Mucosa of stomach (tissue), 1 donor: ENCODE results near the gene MX1.

ENCODE experiments used
- H3K27me3 ChIP-seq: one replicate; pipeline ENCODE4 v1.7.0; 2013; ENCODE audit warnings: mild to moderate bottlenecking, low read length; ENCODE audit not compliant: control insufficient read depth, insufficient read depth
- H3K36me3 ChIP-seq: one replicate; pipeline ENCODE4 v1.7.0; 2013; ENCODE audit warnings: low read length; ENCODE audit not compliant: control insufficient read depth, insufficient read depth
- H3K4me1 ChIP-seq: one replicate; pipeline ENCODE4 v1.7.0; 2013; ENCODE audit warnings: mild to moderate bottlenecking, low read length; ENCODE audit not compliant: control insufficient read depth, insufficient read depth
- H3K4me3 ChIP-seq: one replicate; pipeline ENCODE4 v1.7.0; 2013; ENCODE audit warnings: low read length
- H3K9ac ChIP-seq: one replicate; pipeline ENCODE4 v1.7.0; 2013; ENCODE audit warnings: mild to moderate bottlenecking, low read length, moderate library complexity
- H3K9me3 ChIP-seq: one replicate; pipeline ENCODE4 v1.7.0; 2013; ENCODE audit warnings: mild to moderate bottlenecking, low read length, moderate library complexity; ENCODE audit not compliant: control insufficient read depth
- donor health status: Pancreatic carcinoma.

The MX1 gene

DNA sequence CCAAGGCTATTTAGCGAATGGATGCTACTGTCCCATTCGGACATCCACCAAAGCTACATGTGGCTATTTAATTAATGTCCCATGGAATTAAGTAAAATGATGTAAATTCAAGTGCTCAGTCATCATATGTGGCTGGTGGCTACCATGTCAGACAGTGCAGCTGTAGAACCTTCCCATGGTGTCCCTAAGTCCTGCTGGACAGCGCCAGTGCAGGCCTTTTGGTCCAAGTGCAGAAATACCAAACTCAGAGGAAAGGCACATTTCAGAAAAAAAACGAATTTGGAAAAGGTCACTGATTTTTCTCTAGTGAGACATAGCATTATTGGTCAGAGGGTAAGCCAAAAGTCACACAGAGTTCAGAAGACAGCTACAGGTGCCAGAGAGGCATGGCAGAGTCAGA lies 64.3 kb downstream of the MX1 start:
- Histone ChIP-seq H3K9ac (no peak overlapping the region), H3K4me1 (peaks cover 40% of the 10 kb centered on the region), H3K27me3 (peaks cover 2% of the 10 kb centered on the region), H3K4me3 (no peak overlapping the region), H3K9me3 (no peaks in the 10 kb centered on the region), H3K36me3 (peaks cover 21% of the 10 kb centered on the region)

DNA sequence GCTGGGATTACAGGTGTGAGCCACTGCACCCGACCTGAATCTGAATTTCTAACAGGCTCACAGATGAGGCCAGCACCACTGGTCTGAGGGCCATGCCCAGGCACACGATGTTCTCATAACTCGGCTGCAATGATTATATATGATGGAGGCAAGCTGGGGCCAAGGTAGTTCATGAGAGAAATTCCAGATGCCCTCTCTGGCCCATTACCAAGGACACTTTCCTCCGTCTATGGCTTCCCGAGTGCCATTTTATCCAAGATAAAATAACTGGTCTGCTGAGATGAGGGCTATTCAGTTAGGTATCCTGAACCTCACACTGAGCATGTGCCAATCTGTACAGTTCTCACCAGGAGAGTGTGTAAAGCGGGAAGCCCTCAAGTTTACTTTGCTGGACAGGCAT lies 65.4 kb downstream of the MX1 start:
- no peak overlapping the region for H3K4me3 ChIP-seq
- H3K9me3 ChIP-seq, result no peaks in the 10 kb centered on the region
- H3K27me3 ChIP-seq, result peaks cover 2% of the 10 kb centered on the region
- peaks cover 32% of the 10 kb centered on the region for H3K4me1 ChIP-seq
- no peak overlapping the region for H3K9ac ChIP-seq
- peaks cover 21% of the 10 kb centered on the region for H3K36me3 ChIP-seq

DNA sequence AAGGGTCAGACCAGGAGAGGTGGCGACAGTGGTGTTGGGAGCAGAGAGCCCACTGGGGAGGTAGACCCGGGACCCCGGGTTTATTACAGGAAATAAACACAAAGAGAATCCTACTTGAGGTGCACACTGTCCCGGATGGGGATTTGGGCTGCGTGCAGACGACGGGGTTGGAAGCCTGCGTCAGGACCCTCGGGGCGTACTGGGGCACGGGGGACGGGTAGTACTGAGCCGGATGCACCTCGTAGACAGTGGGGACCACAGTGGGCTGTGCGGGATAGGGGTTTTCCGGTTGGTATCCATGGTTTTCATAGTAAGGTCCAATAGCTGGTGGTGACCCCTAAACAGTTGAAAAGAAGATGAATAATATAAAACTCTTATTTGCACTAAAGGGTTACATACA lies 68.2 kb downstream of the MX1 start:
- Histone ChIP-seq H3K36me3 (peaks cover 9% of the 10 kb centered on the region), H3K4me3 (no peak overlapping the region), H3K9ac (no peak overlapping the region), H3K9me3 (no peaks in the 10 kb centered on the region), H3K27me3 (no peaks in the 10 kb centered on the region), H3K4me1 (peaks cover 28% of the 10 kb centered on the region)

DNA sequence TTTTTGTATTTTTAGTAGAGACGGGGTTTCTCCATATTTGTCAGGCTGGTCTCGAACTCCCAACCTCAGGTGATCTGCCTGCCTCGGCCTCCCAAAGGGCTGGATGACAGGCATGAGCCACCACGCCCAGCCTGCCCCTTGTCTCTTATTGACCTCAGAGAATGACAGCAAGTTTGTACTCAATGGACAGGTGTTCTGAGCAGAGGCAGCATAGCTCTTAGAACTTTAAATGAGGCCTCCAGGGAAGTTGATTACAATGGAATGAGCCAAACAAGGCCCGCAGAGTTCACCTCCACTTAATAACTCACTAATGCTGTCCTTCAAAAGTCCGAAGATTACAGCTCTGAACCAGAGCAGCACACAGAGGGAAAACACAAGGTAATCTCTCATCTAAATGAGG lies 71.0 kb downstream of the MX1 start:
- no peak overlapping the region for H3K9ac ChIP-seq
- peaks cover 6% of the 10 kb centered on the region for H3K36me3 ChIP-seq
- no peak overlapping the region for H3K4me3 ChIP-seq

DNA sequence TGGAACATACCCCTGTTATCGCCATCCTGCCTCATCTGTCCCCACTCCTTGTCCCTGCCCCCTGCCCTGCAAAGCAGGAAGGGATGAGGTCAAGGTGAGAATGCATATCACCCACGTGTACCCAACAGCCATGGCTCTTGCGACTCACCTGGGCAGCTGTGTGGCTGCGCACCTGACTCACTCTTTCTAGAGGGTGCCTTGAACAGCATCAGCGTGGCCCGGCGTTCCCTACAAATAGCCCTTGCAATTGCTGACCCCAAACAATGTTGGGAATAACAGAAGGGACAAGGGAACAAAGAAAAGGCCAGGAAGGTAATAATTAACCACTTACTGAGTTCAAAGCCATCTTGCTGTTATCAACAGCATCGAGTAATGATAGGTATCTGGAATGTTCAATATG lies 71.7 kb downstream of the MX1 start:
- Histone ChIP-seq H3K4me3 (no peak overlapping the region), H3K27me3 (no peaks in the 10 kb centered on the region), H3K36me3 (peaks cover 6% of the 10 kb centered on the region), H3K9me3 (no peaks in the 10 kb centered on the region), H3K4me1 (peaks cover 55% of the 10 kb centered on the region), H3K9ac (no peak overlapping the region)

More for the DNA sequence above, 71.0 kb downstream of the MX1 start:
- H3K9me3 ChIP-seq, result no peaks in the 10 kb centered on the region
- H3K27me3 ChIP-seq, result no peaks in the 10 kb centered on the region
- H3K4me1 ChIP-seq, result peaks cover 49% of the 10 kb centered on the region

DNA sequence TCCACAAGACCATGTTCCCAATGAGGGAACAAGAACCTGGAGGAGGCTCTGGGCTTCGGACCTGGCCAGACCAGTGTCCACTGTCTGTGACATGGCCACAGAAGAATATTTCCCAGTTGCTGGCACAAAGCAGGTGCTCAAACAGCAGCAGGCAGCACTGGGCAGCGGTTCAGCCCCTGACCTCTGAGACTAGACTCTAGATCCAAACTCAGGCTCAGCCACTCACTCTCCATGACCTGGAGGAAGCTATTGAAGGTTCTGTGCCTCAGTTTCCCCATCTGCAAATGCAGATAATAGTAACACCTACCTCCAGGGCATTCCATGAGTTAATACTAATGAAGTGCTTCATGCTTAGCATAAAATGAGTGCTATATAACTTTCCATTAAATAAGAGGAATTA lies 73.9 kb downstream of the MX1 start:
- no peaks in the 10 kb centered on the region for H3K9me3 ChIP-seq
- H3K9ac ChIP-seq, result peak overlapping the region; percentile 26
- H3K4me1 ChIP-seq, result peaks cover 76% of the 10 kb centered on the region
- no peak overlapping the region for H3K4me3 ChIP-seq
- no peaks in the 10 kb centered on the region for H3K36me3 ChIP-seq
- no peaks in the 10 kb centered on the region for H3K27me3 ChIP-seq

DNA sequence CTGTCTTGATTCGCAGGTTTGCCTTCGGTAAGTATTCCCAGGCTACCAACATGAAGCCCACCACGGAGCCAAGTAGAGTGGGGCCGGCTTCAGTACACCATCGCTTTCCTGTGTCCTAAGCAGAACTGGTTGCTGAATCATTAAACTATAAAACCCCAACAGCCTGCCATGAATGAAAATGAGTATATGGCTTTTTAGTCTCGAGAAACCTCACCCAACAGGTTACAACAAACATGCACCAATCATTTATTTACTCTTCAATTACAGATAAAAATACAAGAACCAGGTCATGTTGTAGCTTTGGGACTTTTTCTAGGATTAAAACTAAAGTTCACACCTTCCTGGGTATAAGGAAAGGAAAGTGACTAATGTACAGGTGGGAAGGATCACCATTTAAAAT lies 74.3 kb downstream of the MX1 start:
- Histone ChIP-seq H3K4me1 (peaks cover 80% of the 10 kb centered on the region), H3K4me3 (no peak overlapping the region), H3K36me3 (no peaks in the 10 kb centered on the region), H3K9ac (peak overlapping the region; percentile 28), H3K27me3 (no peaks in the 10 kb centered on the region), H3K9me3 (no peaks in the 10 kb centered on the region)

DNA sequence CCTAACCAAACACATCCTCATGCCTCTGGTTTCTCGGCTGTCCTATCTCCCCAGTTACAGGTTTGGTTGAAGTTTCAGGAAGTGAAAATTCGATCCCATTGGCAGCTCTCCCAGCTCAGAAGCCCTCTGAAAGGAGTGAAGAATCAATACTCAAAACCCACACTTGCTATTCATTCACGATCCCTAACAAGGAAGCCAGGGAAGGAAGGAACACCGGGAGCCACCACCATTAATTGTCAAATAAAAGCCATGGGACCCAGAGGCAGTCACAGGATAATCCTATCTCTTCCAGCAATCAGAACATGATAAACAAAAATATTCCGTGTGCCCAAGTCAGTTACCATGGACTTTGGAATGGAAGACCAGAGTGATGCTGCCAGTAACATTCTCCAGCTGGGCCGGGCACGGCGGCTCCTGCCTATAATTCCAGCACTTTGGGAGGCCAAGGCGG lies 74.9 kb downstream of the MX1 start:
- no peak overlapping the region for H3K4me3 ChIP-seq
- no peaks in the 10 kb centered on the region for H3K27me3 ChIP-seq
- peak overlapping the region; percentile 28 for H3K9ac ChIP-seq
- H3K4me1 ChIP-seq, result peaks cover 83% of the 10 kb centered on the region
- H3K36me3 ChIP-seq, result no peaks in the 10 kb centered on the region
- no peaks in the 10 kb centered on the region for H3K9me3 ChIP-seq

DNA sequence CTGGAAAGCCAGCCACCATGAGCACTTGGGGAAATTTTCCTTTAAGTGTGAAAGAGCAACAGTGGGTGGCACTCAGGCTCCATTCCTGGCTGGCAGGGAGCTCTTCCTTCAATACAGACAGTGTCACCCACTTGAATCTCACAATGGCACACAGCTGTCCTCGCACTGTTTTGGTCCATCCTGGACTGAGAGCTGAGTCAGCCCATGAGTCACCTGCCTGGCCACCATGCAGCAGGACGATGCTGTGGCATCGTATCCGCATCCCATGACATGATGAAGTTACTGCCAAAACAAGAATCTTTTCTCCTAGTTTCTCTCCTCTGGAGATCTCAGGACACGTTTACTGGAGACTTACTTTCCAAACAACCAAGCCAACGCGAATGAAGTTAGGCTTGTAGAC lies 75.9 kb downstream of the MX1 start:
- H3K9me3 ChIP-seq, result no peaks in the 10 kb centered on the region
- no peak overlapping the region for H3K4me3 ChIP-seq
- H3K4me1 ChIP-seq, result peaks cover 79% of the 10 kb centered on the region
- peak overlapping the region; percentile 22 for H3K9ac ChIP-seq
- peaks cover 4% of the 10 kb centered on the region for H3K27me3 ChIP-seq
- no peaks in the 10 kb centered on the region for H3K36me3 ChIP-seq

DNA sequence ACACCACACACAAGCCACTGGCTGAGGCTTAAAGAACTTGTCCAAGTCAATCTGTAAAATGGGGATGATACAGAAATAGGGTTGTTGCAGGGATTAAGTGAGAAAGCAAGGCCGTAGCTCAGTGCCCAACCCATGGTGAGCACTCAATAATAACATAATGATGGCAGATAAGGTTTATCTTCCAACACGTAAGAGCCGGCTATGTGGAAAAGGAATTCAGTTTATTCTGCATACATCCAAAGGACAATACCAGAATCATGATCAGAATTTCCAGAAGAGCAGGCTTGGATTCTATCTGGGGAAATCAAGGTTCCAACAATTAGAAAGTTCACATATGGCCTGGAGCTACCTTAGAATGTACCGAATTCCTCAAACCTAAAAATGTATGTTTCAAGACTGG lies 77.3 kb downstream of the MX1 start:
- no peak overlapping the region for H3K4me3 ChIP-seq
- H3K27me3 ChIP-seq, result peaks cover 5% of the 10 kb centered on the region
- H3K9me3 ChIP-seq, result no peaks in the 10 kb centered on the region
- peaks cover 68% of the 10 kb centered on the region for H3K4me1 ChIP-seq
- H3K9ac ChIP-seq, result peak overlapping the region; percentile 94
- H3K36me3 ChIP-seq, result no peaks in the 10 kb centered on the region

DNA sequence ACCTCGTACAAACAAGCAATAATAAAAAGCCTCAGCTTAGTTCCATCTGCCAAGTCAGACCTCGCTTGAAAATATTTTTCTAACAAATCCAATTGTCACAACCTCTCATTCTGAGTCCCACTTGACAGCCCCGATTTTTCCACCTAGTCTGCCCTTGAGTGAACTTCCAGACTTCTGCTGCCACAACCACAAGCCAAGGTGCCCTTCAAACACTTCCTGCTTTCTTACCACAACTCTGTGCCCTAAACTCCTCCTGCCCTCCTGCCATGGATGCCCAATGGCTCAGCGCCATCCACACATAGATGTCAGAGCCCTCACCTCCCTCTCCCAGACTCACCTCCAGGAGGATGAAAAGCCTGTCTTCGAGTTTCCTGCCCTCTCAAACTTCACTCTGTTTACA lies 78.0 kb downstream of the MX1 start:
- no peaks in the 10 kb centered on the region for H3K9me3 ChIP-seq
- peaks cover 64% of the 10 kb centered on the region for H3K4me1 ChIP-seq
- H3K4me3 ChIP-seq, result peak overlapping the region; percentile 39
- peak overlapping the region; percentile 94 for H3K9ac ChIP-seq
- peaks cover 9% of the 10 kb centered on the region for H3K27me3 ChIP-seq
- H3K36me3 ChIP-seq, result no peaks in the 10 kb centered on the region

DNA sequence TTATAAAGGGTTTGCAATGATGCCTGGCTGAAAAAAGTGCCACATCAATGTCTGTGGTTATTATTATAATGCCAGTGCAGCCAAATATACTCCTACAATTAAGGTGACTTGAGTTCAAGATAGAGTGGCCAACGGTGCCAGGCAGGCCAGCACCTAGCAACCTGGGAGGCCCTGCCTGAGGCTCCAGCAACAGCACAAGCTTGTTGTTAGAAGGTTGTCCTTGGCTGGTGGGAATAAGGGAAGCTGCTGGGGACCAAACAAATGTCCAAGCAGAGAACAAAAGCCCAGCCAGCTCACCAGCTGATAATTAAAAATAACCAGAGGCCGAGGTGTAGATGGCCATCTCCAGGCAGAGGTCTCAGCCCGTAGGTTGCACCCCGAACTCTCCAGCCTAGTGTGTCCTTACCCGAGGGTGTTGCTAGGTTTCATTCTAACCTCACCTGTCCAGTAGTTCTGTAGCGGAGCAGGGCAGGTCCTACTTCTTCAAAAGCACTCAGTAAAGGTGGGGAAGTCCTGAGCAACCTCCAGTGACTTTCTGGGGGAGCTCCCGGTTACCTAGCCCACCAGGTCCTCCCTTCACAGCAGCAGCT lies 80.1 kb downstream of the MX1 start:
- H3K4me3 ChIP-seq, result peak overlapping the region; percentile 72
- H3K36me3 ChIP-seq, result no peaks in the 10 kb centered on the region
- peak overlapping the region; percentile 94 for H3K9ac ChIP-seq
- H3K27me3 ChIP-seq, result peaks cover 9% of the 10 kb centered on the region
- no peaks in the 10 kb centered on the region for H3K9me3 ChIP-seq
- peaks cover 53% of the 10 kb centered on the region for H3K4me1 ChIP-seq
